ENCODE data around the gene KDM2B. TPM values are rescaled to one million over a fixed set of nuclear protein-coding genes. Genes with fewer than 3 reads are reported as not detected.

KDM2B gene
- polyA plus RNA-seq, 5 donors, result 34.3 to 39.8 (median 37.8) TPM

DNA sequence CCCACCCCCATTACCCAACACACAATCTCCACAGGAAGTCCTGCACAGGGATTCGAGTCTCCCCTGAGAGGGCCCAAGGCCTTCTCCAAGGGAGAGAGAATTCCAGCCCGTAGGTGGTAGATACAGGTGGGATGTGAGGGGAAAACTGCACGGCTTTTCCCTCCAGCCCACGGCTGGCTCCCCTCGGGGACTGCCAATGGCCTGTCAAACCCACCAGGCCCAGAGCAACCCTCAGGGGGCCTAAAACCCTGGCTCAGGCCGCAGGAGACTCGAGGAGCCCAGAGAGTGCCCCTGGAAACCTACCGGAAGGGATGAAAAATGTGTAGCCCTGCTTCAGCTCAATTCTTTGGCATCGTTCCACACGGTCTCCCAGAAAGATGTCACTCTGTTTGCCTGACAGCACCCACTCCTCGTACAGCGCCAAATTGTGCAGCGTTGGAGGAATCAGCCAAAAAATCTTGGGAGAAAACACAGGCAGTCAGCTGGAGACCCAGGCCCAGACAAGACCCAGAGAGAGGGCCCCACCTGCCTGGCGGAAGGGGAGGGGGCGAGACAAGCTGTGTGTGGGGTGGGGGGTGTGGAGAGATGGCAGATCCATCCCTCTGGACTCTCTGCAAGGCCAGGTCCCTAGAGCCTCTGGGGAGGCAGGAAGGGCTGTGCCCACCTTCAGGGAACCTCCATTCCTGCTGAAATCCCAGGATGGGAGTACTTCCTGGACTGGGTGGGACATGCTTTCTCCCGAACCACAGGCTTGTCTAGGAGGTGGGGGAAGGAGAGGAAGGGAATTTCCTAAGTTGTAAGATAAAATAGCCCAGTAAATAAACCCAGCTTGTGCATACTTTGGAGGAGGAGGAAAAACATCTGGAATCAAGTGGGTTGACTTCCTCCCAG lies 48.1 kb downstream of the KDM2B start:
- DNase-seq, result peak; percentile 41 to 45

DNA sequence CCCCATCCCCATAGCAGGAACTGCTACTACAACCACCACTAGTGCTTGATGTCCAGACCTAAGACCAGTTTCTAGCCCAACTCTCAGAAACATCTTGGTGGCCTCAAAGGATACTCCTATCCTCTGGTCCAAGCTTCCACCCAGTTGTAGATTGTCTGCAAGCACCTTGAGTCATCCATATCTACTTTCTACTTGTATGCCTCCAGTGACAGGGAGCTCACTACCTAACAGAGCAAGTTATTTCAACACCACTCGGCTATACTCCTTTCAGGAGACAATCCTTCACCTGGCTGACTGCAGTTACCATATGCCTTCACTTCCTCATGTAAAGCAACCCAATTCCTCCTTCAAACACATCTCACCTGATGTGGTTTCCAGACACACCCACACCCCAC lies 49.5 kb downstream of the KDM2B start:
- DNase-seq, result no peak

DNA sequence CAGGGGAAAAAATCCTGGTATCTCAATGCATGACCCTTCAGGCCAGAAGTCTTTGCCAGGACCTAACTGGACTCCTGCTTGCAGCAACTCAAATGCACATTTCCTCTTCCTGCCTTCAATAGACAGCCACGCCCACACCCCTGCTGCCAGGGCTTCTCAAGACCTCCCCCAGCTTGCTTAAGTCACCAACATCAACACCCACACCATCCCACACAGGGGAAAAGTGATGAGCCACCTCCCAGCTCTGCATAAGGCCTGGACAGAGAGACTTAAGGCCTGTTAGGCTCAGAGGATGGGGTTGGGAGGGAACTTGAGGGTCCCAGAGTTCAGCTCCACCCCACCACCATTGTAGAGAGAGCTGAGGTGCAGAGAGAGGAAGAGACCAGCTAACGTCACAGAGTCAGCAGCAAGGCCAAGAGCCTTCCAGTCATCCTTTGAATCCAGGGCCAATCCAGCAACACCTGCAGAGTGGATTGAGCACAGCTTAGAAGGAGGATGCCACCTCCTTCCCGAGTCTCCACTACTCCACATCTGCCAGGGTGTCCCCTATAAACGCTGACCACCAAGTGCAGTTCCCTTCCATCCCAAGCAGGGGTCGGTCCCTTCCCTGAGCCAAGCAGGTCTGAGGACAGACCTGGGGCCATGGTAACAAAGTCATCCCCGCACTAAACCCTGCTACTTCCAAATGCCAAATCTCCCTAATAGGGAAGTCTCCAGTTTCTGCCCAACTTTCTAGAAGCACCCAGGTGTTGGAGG lies 50.0 kb downstream of the KDM2B start:
- DNase-seq, result peak; percentile 46 to 49

DNA sequence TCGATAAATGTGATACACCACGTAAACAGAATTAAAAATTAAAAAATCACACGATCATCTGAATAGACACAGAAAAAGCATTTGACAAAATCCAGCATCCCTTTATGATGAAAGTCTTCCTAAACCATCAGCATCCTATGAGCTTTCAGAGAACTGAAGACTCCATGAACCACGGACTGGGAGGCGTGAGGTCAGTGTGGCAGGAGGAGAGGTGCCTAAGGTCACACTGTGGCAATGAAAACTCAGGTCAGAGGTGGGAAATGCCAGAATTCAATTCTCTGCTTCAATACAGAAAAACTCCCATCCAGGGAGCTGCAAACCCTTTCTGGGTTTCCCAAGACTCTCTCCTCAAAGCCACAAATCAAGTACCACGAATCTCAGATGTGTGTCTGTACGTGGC lies 51.6 kb downstream of the KDM2B start:
- DNase-seq, result no peak

DNA sequence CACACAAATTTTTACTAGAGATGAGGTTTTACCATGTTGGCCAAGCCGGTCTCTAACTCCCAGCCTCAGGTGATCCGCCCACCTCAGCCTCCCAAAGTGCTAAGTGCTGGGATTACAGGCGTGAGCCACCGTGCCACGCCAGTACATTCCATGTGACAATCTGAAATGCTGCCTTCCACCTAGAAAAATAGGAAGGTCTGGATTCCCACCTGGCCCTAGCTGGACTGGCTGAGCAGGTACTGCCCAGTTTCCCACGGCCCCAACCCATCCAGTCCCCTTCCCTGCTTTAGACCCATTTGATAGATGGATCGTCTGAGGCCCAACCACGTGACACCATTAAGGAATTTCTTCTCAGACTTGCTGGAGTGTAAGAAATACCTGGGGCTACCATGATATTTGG lies 55.4 kb downstream of the KDM2B start:
- no peak for DNase-seq

DNA sequence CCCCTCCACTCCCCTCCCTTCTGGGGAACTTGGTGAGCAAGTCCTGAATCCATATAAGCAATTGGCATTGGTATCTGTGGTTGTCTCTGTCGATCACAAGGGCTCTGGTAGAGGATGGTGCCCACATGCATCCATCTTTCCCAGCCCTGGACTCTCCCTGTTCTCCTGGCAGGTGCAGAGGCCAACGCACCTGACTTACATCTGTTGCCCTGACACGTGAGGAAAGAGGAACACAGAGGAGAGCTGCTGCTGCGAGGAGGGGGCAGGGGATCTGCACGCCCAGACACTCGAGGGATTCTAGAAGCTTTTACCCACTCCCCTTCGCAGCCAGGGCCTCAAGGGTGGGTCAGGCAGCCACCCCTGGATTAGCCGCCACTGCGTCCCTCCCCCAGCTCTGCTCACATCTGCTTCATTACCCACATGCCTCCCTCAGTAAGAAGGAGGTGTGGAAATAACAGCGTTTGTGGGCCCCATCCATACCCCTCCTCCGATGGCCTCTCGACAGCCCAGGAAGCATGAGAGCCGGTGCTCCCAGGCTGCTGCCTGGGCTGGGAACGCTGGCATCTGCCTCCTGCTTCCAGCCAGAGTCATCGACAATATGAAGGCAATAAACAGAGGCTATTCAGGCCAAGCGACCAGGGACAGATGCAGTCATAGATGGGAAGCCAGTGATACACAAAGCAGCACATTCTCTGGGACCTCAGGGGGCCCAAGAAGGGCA lies 56.5 kb downstream of the KDM2B start:
- no peak for DNase-seq

DNA sequence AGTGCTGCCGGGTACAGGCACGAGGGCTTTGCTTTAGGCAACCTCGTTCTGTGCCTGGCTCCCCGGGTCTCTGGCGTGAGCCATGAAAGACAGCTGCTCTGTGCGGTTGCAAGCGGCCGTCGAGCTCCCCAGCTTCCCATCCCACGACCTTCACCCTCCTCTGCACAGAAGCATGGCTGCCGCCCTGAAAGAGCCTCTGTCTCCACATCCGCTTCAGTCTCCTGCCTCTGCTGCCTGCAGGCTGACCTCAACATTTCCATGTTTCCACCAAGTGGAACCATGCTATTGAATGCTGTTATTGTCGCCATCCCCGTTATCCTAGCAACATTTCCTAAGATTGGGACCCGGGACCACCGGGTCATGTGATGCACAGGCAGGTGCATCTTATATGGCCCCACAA lies 57.1 kb downstream of the KDM2B start:
- no peak for DNase-seq

DNA sequence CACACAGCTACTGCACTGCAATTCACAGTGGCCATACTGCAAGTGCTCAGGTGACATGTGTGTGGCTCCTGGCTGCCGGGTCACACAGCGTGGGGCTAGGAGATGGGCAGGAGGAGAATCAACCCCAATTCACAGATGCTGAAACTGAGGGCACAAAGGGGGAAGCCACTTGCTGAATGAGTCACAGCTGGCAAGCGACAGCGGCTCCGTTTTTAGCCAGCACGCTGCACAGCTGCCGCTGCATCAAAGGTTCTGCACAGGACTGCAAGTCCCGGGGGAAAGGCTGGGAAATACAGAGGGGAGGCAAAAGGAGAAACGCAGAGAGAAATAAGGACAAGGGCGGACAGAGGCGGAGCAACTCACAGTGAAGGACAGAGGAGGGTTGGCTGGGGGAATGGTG lies 57.9 kb downstream of the KDM2B start:
- DNase-seq, result no peak

DNA sequence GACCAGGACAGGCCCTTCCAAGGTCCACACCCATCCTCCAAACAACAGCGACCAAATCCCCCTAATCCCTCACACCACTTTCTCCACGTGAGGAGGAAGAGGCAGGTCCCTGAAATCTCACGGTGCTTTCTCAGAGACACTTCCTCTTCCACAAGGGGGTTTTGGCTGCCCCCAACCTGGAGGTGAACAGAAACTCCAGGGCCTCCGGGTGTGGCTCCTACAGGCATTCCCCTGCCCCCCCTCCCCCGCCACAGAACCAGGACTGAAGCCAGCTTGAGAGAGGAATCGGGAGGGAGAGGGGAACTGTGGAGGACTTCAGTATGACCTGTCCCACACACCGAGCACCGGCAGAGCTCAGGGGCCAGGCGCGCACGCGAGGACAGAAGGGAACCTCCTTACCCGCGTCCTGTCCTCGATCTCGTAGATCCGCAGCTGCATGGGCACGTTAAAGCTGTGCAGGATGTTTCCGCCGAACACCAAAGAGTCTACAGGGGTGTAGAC lies 60.2 kb downstream of the KDM2B start:
- DNase-seq, result no peak

DNA sequence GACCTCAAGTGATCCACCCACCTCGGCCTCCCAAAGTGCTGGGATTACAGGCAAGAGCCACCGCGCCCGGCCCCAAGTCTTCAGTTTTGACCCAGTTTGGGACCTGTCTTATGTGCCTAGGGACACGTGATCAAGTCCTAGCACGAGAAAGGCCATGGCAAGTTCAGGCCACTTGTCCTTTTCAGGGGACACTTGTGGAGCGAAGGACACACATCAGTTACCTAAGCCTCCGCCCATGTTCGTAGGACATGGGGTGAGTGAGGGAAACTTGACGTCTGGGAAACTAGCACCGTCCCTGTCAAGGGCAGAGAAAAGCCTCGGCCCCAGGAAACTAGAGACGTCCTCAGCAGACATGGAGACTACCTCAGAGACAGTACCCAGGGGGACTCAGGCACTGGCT lies 60.7 kb downstream of the KDM2B start:
- DNase-seq, result no peak

DNA sequence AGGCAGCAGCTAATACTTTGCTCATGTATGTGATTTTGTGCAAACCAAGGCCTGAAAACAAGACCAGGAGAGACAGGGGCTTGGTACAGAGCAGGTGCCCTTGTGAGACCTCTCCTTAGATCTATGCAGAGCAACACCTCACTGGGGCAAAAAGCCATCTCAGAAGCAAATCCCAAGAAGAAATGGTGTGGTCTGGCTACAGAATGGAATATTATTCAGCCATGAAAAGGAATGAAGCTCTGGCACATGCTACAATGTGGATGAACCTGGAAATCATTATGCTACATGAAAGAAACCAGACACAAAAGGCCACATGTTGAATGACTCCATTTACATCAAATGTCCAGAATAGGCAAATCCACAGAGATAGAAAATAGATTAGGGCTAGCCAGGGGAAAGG lies 61.6 kb downstream of the KDM2B start:
- DNase-seq, result no peak

DNA sequence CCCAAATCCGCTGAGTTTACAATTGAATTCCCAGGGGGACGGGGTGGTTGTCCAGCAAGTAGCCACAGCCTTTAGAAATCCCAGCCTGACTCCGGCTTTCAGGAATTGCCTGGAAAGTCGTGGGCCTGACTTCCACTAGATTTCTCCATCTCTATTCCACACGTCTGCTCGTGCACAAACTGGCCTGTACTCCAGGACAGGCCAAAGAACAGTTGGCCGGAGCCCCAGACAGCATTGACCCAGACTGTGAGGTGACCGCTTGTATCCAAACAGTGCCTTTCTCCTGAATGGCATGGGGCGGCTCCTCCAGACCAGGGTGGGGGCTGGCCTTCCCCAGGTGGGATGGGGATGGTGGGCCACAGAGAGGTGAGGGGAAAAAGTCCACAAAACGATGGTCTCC lies 62.2 kb downstream of the KDM2B start:
- no peak for DNase-seq

DNA sequence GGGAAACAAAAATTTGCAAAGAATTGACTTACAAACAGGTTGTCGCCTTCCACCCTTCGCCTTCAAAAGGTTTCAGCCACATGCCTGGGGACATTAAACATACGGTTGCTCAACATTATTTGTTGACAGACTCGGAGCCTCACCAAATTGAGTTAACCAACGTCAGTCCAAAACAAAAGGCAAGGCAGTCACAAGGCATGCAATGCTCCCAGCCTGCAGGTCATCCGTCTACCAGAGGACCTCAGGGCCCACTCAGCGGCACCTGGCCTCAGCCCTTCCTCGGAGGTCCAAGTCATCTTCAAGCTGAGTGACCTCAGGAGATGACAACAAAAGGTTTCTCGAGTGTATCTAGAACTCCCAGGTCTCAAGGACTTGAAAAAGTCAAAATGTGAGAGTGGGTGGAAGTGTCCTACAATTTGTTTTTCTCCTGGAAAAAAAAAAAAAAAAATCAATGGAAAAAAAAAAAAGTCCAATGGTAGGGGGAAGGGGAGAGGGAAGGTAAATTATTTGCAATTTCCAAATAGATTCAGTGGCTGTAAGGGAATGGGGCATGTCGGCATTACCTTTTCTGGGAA lies 64.3 kb downstream of the KDM2B start:
- DNase-seq, result no peak

DNA sequence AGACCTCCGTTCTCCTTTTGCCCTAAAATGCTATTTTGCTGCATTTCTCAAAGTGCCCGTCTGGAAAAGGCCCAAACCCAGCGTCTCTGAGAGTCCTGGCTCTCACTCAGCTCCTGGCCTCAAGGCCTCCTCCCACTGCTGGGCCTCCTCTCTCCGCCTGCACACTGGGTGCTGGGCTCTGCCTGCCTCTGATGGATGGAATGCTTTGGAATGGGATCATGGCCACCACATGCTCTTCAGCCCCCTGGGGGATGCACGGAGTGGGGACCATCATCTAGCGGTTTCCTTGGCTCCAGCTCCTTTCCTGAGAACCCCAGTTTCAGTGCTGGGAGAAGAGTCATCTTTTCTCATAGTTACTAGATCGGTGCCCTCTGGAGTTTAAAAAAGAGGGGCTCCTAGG lies 65.2 kb downstream of the KDM2B start:
- no peak for DNase-seq

DNA sequence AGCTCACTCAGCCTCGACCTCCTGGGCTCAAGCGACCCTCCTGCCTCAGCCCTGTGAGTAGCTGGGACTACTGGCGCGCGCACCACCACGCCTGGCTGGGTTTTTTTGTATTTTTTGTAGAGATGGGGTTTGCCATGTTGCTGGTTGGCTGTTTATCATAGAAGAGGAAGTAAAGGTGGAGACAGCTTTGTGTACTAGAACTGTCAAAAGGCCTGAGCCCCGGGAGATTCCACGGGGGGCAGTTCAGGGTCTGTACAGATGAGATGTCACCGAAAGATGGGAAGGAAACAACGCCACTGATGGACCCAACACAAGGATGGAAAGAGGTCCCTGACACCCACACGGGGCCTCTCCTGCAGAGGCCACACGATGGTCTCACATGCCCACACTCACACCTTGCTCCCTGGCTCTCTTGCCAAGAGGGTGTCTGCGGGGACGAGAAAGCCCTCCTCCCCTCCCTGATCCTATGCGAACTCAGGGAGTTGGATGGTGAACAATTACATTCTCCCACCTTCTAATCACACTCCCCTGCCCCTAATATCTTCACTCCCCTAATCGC lies 66.6 kb downstream of the KDM2B start:
- DNase-seq, result no peak

DNA sequence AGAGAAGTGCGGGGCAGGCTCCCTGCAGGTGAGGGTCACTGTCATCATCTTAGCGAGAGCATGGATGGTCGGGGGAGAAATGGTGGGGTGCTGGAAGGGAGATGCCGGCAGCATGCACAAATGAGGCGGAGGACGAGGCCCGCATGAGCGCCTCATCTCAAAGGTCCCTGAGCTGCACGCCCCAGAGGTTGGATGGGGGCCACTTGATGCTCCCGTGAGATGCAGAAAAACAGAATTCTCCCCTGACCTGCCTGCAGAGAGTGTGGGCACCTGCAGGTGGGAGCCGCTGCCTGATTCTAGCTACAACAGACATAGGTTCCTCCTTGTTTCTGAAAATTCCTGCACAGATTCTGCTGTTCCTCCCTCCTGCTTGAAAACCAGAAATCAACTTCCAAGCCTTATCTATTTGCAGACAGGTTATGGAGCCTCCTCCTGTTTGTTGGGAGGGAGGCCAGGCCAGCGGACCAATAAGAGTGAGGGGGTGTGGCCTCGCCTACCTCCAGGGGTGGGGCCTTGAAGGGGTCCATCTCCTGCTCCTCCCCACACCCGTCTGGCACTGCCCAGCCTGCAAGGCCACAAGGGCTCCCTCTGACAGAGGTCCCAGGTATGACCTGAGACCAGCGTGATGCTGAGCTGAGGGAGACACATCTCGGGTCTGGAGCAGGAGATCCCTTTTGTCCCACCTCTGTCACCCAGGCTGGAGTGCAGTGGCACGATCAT lies 67.2 kb downstream of the KDM2B start:
- no peak for DNase-seq

DNA sequence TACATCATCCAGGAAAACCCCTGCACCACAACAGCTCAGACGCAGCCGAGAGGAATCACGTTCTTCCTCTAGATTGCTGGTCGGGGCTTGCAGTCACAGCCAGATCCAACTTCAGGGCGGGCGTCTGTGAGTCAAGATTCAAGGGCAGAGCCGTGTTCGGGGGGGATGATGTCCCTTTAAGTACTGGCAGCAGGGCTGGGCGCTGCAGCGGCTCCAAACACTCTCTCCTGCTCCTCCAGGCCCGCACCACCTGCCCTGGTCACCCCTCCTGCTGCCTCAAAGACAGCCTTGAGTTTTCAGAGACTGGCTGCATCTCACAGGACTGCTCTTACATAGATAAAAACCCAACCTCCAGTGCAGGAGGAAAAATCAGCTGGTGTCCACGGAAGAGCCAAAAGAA lies 68.3 kb downstream of the KDM2B start:
- DNase-seq, result no peak

DNA sequence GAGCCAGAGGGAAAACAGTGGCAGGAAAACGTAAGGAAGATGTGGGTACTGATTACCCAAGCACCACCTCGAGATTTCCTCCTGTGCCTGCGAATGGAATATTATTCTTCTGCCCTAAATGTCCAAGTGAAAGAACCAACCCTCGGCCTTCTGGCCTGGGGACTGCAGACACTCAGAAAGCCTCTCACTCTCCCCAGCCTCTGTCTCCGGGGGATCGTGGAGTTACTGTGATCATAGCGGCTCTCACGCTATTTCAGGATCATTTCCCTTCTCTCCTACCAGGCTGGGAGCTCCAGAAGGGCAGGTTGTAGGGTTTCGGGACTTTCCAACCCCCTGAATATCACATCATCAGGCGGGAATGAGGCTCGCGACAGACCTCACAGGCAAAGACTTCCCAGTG lies 68.9 kb downstream of the KDM2B start:
- no peak for DNase-seq

DNA sequence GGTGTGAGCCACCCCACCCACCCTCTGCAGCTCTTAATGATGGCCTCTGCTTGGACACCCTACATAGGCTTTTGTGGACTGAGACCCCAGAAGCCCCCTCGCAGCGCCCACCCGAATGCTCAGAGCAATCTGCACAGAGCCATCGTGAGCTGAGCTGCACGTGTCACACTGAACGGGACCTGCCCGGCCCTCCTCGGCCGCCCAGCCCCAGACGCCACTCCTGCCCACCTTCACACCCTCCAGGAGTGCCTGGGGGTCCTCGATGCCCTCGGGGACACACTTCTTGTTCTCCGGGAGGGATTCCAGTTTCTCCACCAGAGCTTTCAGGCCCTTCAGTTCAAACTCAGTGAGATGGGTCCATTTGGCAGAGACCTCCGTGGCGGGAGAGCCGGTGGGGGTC lies 71.5 kb downstream of the KDM2B start:
- DNase-seq, result no peak

DNA sequence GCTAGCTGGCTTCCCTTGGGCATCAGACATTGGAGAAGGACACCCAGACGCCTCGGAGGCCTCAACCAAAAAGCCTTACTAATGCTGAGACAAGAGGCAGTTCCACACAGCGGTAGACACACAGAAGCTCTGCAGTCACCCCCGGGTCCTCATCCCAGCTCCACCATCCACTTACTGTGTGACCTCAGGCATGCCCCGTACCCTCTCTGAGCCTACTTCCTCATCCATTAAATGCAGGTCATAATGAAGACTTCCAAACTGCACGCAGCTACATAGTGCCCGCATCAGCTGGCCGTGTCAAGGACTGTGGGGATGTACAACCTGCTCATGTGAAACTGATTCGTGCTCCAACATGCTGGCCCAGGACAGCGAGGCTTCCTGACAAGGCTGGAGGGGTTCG lies 72.3 kb downstream of the KDM2B start:
- no peak for DNase-seq

DNA sequence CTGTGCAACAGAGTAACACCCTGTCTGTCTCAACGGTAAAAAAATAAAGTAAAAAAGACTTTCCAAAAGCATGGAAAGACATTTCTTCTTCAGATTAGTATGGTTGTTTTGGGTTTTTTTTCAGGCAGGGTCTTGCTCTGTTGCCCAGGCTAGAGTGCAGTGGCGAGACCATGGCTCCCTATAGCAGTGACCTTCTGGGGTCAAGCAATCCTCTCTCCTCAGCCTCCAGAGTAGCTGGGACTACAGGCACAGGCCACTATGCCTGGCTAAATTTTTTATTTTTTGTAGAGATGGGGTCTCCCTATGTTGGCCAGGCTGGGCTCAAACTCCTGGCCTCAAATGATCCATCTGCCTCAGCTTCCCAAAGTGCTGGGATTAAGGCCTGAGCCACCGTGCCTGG lies 72.8 kb downstream of the KDM2B start:
- no peak for DNase-seq

Measured in right lung (tissue), 5 donors.